RWPE1 (cell line): ENCODE data around the gene USP20.
"Not testable (repeated sequence)": the region's sequence is repeated elsewhere in the genome, so short reads cannot be mapped to it uniquely, and the experiment has no call there.

ENCODE experiments used
- CTCF ChIA-PET: fragments of 350-600 bp; sonication (Branson Sonifier 250); formaldehyde crosslinking; extraction: SDS; loops from one replicate; lab custom pipeline; 2021; lab: Yijun Ruan, JAX
- POLR2A ChIA-PET: fragments of 400-600 bp; formaldehyde crosslinking; extraction: SDS; loops from one replicate; lab custom pipeline; 2020; ENCODE audit warnings: antibody characterized with exemption; ENCODE audit not compliant: low non-redundant PET; lab: Yijun Ruan, JAX
- DNase-seq: peaks from one replicate; pipeline ENCODE4 v3.0.0; 2012; ENCODE audit warnings: low spot score
- H3K27ac ChIP-seq: fragments of 450-650 bp; 2 replicates; pipeline ENCODE4 v1.5.1; 2017
- TF ChIP-seq, protein P1 (sequence below): fragments of 450-650 bp; conservative IDR thresholded peaks from 2 replicates; pipeline ENCODE4 v1.5.1; 2017; ENCODE audit warnings: low read depth, mild to moderate bottlenecking

Gene USP20

DNA sequence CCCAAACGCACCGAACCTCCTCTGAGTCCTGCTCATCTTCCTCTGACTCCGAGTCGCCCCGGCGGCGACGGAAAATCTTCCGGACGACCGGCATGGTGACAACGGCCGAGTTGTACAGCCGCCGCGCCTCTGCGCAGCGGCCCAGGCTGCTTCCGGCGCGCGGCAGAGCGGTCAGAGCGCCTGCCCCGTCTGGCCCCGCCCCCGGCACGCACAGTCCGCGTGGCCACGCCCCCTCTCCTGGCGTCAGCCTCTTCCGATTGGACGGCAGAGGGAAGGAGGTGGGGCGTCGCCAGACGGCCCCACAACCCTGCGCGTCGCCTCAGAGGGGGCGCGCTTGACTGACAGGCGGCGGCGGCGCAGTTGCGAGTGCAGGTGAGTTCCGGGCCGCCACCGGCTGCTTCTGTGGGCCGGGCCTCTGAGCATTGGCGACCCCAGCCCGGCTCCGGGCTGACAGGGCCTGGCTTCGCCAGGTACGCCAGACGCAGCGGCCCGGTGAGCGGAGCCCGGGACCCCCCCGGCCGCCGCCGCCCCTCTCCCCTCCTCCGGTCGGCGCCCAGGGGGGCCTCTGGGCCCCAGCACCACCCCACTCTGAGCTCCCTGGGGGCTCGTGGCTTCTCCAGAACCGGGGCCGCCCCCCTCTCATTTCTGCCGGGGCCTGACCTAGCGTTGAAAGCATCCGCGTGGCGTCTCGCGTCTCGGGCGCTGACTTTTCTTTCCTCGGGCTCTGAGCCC, at the start of gene USP20, which contains the start of gene C9orf78:
TSS of gene USP20 (plus strand) at position 331 of the 732 bp plus-strand sequence. CDS start 17,098 bp downstream, outside the sequence.
TSS of gene C9orf78 (minus strand) at position 148 of the 732 bp plus-strand sequence. CDS start at position 94, 54 bp downstream.
- ChIA-PET POLR2A (interaction anchor here (0.6 to 1.1 kb wide), 2 partner anchors 10 to 211 kb away, joined by 3 to 4 read pairs; no protein-coding TSS in a partner anchor), CTCF (interaction anchor here (0.6 to 0.7 kb wide), 2 partner anchors 793 to 999 kb away, joined by 3 read pairs; no protein-coding TSS in a partner anchor)
- TF ChIP-seq, protein P1, sequence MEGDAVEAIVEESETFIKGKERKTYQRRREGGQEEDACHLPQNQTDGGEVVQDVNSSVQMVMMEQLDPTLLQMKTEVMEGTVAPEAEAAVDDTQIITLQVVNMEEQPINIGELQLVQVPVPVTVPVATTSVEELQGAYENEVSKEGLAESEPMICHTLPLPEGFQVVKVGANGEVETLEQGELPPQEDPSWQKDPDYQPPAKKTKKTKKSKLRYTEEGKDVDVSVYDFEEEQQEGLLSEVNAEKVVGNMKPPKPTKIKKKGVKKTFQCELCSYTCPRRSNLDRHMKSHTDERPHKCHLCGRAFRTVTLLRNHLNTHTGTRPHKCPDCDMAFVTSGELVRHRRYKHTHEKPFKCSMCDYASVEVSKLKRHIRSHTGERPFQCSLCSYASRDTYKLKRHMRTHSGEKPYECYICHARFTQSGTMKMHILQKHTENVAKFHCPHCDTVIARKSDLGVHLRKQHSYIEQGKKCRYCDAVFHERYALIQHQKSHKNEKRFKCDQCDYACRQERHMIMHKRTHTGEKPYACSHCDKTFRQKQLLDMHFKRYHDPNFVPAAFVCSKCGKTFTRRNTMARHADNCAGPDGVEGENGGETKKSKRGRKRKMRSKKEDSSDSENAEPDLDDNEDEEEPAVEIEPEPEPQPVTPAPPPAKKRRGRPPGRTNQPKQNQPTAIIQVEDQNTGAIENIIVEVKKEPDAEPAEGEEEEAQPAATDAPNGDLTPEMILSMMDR, result no peak
- peak; percentile 100 for DNase-seq
- peak within 1 kb of the TSS; percentile 73 for H3K27ac ChIP-seq

DNA sequence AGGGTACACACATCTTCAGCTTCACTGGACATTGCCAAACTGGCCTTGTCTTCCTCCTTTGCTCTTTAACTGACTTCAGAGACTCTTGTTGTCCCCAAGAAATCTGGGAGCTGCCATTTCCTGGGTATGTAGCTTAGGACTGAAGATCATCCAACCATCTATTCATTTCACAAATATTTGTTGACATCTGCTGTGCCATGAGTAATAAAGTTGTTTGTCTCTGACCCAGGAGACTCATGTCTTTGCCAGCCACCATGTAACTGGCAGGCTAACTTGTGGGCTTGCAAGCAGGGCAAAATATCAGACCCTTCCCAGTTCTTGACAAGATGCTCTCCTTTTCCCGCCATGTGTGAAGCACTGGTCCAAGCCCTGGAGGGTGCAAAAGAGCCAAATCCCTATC, 49.4 kb upstream of the USP20 start:
- POLR2A ChIA-PET, result interaction anchor here (0.5 kb wide), 1 partner anchor 52 kb away, joined by 5 read pairs; no protein-coding TSS in a partner anchor
- no peak for DNase-seq
- CTCF ChIA-PET, result interaction anchor here (0.6 to 6.5 kb wide), 4 partner anchors 29 to 61 kb away, joined by 4 to 93 read pairs (median 5); no protein-coding TSS in a partner anchor
- H3K27ac ChIP-seq, result no peak overlapping the region
- TF ChIP-seq, protein P1, result no peak

DNA sequence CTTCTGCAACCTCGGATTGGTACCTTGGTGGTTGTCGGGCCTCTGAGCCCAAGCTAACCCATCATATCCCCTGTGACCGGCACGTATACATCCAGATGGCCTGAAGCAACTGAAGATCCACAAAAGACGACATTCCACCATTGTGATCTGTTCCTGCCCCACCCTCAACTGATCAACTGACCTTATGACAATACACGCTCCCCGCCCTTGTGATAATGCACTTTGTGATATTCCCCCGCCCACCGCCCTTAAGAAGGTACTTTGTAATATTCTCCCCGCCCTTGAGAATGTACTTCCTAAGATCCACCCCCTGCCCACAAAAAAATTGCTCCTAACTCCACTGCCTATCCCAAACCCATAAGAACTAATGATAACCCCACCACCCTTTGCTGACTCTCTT, 48.8 kb upstream of the USP20 start:
- DNase-seq, result no peak
- ChIA-PET CTCF (interaction anchor here (0.6 to 6.5 kb wide), 4 partner anchors 28 to 60 kb away, joined by 4 to 93 read pairs (median 5); no protein-coding TSS in a partner anchor), POLR2A (no interaction called here)
- TF ChIP-seq, protein P1, result no peak
- H3K27ac ChIP-seq, result no peak overlapping the region

DNA sequence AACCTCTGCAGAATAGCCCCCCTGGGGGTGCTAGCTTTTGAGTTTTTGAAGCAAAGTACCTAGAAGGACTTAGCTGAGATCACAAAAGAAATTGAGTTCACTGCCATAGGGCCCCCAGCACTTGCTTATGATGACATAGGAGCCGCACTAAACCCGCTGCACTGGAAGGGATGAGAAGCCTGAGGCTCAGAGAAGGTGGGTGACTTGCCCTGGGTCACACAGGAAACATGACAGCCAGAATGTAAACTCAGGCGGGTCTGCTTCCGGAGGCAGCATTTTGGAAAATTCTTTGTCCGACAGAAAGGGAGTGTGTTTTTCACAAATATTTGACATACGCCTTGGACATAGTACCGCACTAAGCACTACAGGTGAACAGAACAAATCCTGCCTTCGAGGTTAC, 40.7 kb upstream of the USP20 start:
- TF ChIP-seq, protein P1, result no peak
- DNase-seq, result no peak
- ChIA-PET POLR2A (no interaction called here), CTCF (interaction anchor here (0.6 to 0.7 kb wide), 2 partner anchors 70 to 152 kb away, joined by 4 read pairs; no protein-coding TSS in a partner anchor)
- no peak overlapping the region for H3K27ac ChIP-seq

DNA sequence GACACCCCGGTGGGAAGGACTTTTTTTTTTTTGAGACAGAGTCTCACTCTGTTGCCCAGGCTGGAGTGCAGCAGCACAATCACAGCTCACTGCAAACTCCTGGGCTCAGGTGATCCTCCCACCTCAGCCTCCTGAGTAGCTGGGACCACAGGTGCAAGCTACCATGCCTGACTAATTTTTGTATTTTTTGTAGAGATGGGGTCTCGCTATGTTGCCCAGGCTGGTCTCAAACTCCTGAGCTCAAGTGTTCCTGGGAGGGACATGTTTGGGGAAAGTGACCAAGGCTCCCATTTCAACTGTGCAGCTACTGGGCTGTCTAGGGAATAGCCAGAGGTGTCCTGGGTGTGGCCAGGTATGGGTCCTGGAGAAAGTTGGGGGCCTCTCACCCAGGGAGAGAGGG, 39.2 kb upstream of the USP20 start:
- DNase-seq, POLR2A ChIA-PET, H3K27ac ChIP-seq: not testable (repeated sequence)
- CTCF ChIA-PET, result interaction anchor here (0.6 to 1.4 kb wide), 5 partner anchors 58 to 165 kb away, joined by 4 to 7 read pairs (median 6); no protein-coding TSS in a partner anchor

DNA sequence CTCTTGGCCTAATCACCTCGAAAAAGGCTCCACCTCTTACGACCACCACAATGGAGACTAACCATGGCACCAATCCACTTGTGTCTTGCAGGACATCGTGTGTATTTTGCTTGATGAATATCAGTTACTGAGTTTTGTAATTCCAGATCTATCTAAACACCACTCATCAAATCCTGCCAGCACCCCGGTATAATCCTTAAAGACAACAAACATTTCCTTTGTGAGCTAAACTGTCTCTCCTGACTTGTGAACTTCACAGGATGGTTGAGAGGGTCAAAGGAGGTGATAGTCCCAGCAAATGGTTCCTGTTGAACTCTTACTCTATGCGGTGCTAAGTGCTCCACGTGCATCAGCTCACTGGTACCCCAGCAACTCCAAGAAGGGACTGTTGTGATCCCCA, 36.3 kb upstream of the USP20 start:
- TF ChIP-seq, protein P1, result no peak
- POLR2A ChIA-PET, result interaction anchor here (0.5 to 0.7 kb wide), 2 partner anchors 68 to 70 kb away, joined by 6 to 9 read pairs; no protein-coding TSS in a partner anchor
- H3K27ac ChIP-seq, result no peak overlapping the region
- CTCF ChIA-PET, result interaction anchor here (1.1 kb wide), 1 partner anchor 8 kb away, joined by 5 read pairs; no protein-coding TSS in a partner anchor
- DNase-seq, result no peak
